Central memory CD8-positive, alpha-beta T cell (primary cell): ENCODE data around the gene DPAGT1.
A peak's percentile ranks its signal among the peaks of the same experiment; 100 is the strongest.

Experiments
- ATAC-seq: fragments of 150-1000 bp; cut with Tn5 transposase; replicated peaks from 2 replicates; pipeline ENCODE4 v1.10.0; 2022; ENCODE audit warnings: mild to moderate bottlenecking, moderate FRiP score, moderate number of reproducible peaks; ENCODE audit not compliant: poor library complexity, severe bottlenecking; ENCODE audit errors: extremely low read depth
- DNase-seq, 2 donors: peaks; one replicate each; pipeline ENCODE4 v3.0.0; 2021; ENCODE audit warnings: low spot score in 2 of 2
- H3K27ac Mint-ChIP-seq: one replicate; pipeline ENCODE4 v1.8.0; 2022; ENCODE audit warnings: low read depth, mild to moderate bottlenecking, moderate library complexity, mixed read lengths
- H3K27me3 Mint-ChIP-seq: one replicate; pipeline ENCODE4 v1.8.0; 2022; ENCODE audit warnings: mixed read lengths
- H3K36me3 Mint-ChIP-seq: one replicate; pipeline ENCODE4 v1.8.0; 2022; ENCODE audit warnings: mild to moderate bottlenecking, moderate library complexity, mixed read lengths; ENCODE audit not compliant: insufficient read depth
- H3K4me1 Mint-ChIP-seq: one replicate; pipeline ENCODE4 v1.8.0; 2022; ENCODE audit warnings: mixed read lengths
- H3K4me3 Mint-ChIP-seq: one replicate; pipeline ENCODE4 v1.8.0; 2022; ENCODE audit warnings: mild to moderate bottlenecking, moderate library complexity, mixed read lengths
- H3K9me3 Mint-ChIP-seq: one replicate; pipeline ENCODE4 v1.8.0; 2022; ENCODE audit warnings: mixed read lengths

The DPAGT1 gene

DNA sequence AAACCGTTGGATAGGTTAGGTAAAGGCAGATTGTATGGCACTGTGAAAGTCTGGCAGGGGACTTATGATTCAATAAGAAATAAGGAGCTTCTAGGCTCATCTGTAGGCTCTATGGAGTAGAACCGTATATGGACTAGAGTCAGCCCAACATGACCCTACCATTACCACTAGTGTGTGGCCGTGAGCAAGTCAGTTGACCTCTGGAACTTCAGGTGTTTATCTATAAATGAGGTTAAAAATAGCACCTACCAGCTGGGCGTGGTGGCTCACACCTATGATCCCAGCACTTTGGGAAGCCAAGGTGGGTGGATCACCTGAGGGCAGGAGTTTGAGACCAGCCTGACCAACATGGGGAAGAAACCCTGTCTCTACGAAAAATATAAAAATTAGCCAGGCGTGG, 24.2 kb upstream of the DPAGT1 start:
- H3K9me3 Mint-ChIP-seq: no peaks in the 10 kb centered on the region
- no peak overlapping the region for H3K4me3 Mint-ChIP-seq
- no peak overlapping the region for H3K27ac Mint-ChIP-seq
- DNase-seq (no peak), ATAC-seq (no peak)
- no peaks in the 10 kb centered on the region for H3K27me3 Mint-ChIP-seq
- peaks cover 33% of the 10 kb centered on the region for H3K4me1 Mint-ChIP-seq
- H3K36me3 Mint-ChIP-seq: peaks cover 48% of the 10 kb centered on the region

DNA sequence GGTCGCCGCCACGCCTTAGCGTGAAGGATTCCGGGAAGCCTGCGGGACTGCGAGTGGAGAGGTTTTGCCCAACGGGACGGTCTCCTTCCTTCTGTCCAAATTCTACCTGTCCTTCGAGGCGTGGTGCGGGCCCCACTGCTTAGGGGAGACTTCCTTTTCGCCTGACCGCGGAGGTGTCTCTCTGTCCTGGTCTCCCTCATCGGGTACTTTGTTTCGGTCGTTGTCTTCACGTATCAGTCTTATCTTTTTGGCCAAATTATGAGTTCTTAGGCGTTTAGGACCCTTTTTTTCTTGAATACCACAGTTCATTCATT, 20.1 kb upstream of the DPAGT1 start:
- peaks cover 32% of the 10 kb centered on the region for H3K4me1 Mint-ChIP-seq
- H3K9me3 Mint-ChIP-seq: no peaks in the 10 kb centered on the region
- ATAC-seq: no peak
- peak overlapping the region; percentile 88 for H3K4me3 Mint-ChIP-seq
- no peaks in the 10 kb centered on the region for H3K27me3 Mint-ChIP-seq
- peak overlapping the region; percentile 90 for H3K27ac Mint-ChIP-seq
- DNase-seq: no peak
- H3K36me3 Mint-ChIP-seq: peaks cover 22% of the 10 kb centered on the region

DNA sequence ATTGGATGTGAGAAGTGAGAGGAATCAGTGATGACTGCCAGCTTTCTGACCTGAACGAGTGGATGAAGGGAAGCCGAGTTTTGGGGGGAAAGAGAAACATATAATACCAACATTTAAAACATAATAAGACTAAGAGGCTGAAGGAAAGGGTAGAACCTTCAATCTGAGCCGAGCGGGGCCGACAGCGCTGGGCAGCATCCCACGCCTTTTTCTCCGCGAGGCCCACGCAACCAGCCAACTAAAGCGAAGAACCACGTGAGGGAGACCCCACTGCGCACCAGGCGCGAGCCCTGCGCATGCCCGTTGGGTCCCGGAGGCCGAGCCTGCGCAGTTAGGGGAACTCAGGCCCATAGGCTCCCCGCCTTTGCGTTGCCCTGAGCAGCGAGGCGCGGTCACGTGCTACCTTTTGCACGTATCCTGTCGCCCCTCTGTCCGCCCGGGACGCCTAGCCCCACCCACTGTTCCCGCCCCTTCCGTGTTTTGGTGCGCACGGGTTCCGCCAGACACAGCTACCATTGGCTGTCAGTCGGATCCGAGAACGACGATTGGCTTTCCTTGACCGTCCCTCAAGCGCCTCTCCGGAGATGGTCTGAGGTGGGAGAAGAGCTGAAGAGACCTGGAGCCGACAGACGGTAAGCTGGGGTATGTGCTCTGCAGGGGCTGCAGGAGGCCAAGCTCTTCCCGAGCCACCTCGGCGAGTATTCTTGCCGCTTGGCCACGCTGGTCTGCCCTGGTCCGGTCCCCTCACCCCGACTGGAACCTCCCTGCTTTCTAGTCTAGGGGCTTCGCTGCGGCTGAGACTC, 19.6 kb upstream of the DPAGT1 start, which contains the start of gene HINFP:
TSS of gene HINFP (plus strand) at position 573 of the 803 bp plus-strand sequence. CDS start 5,365 bp downstream, outside the sequence.
- Mint-ChIP-seq H3K4me3 (peak within 1 kb of the TSS; percentile 88), H3K9me3 (no peaks in the 10 kb centered on the region), H3K27me3 (no peaks in the 10 kb centered on the region), H3K27ac (peak within 1 kb of the TSS; percentile 90), H3K4me1 (peaks cover 29% of the 10 kb centered on the region), H3K36me3 (peaks cover 21% of the 10 kb centered on the region)
- peak; percentile 99 for ATAC-seq
- peak; percentile 97 to 98 for DNase-seq

DNA sequence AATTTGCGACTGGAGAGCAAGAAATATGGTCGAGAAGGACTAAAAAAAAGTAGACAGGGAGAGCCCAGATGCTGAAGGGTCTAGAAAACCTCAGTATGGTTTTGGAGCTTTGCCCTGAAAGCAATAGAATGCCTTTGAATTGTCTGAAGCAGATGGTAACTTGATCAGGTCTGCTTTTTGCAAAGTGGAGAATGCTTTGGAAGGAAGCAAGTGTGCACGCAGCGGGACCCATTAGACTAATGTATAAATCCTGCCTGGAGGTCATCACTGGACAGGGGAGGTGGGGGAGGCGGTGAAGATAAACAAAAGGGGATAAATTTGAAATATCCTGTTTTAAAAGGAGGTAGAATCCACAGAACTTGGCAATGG, 19.0 kb upstream of the DPAGT1 start:
- H3K4me3 Mint-ChIP-seq: peak overlapping the region; percentile 88
- no peaks in the 10 kb centered on the region for H3K9me3 Mint-ChIP-seq
- H3K36me3 Mint-ChIP-seq: peaks cover 22% of the 10 kb centered on the region
- H3K27ac Mint-ChIP-seq: peak overlapping the region; percentile 90
- no peaks in the 10 kb centered on the region for H3K27me3 Mint-ChIP-seq
- no peak for DNase-seq
- H3K4me1 Mint-ChIP-seq: peaks cover 34% of the 10 kb centered on the region
- ATAC-seq: no peak

DNA sequence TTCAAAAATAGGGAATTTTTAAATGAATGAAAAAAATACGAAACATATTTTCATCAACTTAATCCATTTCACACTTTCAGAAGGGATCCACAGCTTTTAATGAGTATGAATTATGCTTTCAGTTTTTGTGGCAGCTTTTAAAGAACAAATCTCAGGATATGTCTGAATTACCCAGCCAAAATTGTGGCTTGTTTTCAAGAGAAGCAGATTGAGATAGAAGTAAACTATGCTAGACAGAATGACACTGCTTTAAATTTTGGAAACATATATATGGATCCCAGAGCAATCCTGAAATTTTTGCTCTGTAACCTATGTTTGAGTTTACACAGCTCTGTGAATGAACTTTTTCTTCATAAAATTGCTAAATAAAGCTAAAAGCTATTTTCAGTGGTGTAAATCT, 17.3 kb upstream of the DPAGT1 start:
- H3K4me3 Mint-ChIP-seq: no peak overlapping the region
- DNase-seq: no peak

DNA sequence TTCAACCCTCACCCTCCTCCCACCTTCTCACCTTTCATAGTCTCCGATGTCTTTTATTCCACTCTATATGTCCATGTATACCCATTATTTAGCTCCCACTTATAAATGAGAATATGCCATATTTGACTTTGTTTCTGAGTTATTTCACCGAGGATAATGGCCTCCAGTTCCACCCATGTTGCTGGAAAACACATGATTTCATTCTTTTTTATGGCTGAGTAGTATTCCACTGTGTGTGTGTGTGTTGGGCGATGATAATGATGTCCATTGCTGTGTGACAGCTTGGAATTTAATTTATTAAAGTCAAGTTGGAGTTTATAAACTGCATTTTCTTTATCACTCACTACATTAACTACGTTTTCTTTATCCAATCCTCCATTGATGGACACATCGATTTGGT, 16.6 kb upstream of the DPAGT1 start:
- Mint-ChIP-seq H3K27me3 (no peaks in the 10 kb centered on the region), H3K4me3 (no peak overlapping the region), H3K36me3 (peaks cover 18% of the 10 kb centered on the region), H3K27ac (no peak overlapping the region), H3K4me1 (peaks cover 40% of the 10 kb centered on the region), H3K9me3 (no peaks in the 10 kb centered on the region)
- ATAC-seq: no peak
- no peak for DNase-seq

More for the DNA sequence above, 17.3 kb upstream of the DPAGT1 start:
- Mint-ChIP-seq H3K27ac (no peak overlapping the region), H3K27me3 (no peaks in the 10 kb centered on the region), H3K36me3 (peaks cover 23% of the 10 kb centered on the region), H3K9me3 (no peaks in the 10 kb centered on the region), H3K4me1 (peaks cover 41% of the 10 kb centered on the region)
- no peak for ATAC-seq

DNA sequence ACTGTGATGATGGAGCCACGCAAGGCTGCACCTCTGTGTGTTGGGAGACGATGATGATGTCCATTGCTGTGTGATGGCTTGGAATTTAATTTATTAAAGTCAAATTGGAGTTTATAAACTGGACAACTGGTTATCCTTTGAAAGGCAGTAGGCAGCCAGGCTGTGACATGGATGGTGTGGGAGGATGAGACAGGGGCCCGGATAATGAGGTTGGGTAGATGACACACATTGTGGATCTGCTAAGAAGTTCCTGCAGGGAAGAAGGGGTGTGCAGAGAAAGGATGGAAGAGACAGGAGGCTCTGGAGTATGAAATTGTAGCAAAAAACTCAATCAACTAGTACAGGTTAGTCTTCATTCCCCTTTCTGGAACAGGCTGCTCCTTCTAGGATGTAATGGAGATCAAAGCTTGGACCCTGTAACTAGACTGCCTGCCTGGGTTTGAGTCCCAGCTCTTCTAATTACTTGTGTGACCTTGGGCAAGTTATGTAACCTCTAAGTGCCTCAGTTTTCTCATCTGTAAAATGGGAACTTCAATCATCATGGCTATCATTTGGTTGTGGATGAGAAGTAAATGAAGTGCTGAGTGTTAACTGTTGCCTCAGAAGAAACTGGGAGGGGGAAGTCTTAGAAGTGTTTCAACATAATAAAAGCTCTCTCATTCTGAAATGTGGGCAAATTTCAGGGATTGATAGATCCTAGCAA, 15.5 kb upstream of the DPAGT1 start:
- Mint-ChIP-seq H3K36me3 (peaks cover 16% of the 10 kb centered on the region), H3K4me1 (peaks cover 29% of the 10 kb centered on the region), H3K4me3 (no peak overlapping the region), H3K27me3 (no peaks in the 10 kb centered on the region), H3K27ac (no peak overlapping the region), H3K9me3 (no peaks in the 10 kb centered on the region)
- DNase-seq (no peak), ATAC-seq (no peak)

DNA sequence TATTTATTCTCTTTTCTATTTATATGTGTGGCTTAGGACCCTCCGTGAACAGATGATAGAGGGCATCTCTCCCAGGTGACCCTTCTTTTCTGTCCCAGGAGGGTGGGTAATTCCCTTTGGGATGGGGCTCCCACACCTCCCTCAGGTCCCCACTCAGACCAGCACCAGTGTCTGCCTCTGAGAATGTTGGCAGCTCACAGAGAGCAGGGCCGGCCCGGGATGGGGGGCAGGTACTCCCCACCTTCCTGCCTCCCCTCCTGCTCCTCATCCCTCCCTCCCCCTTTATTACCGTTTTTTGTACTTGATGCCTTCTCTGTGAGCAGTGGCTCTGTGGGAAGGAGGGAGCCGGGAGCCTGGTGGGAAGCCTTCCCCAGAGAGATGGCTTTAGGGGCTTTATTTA, 14.9 kb upstream of the DPAGT1 start:
- H3K36me3 Mint-ChIP-seq: peaks cover 16% of the 10 kb centered on the region
- no peak overlapping the region for H3K4me3 Mint-ChIP-seq
- H3K9me3 Mint-ChIP-seq: no peaks in the 10 kb centered on the region
- no peaks in the 10 kb centered on the region for H3K27me3 Mint-ChIP-seq
- peaks cover 24% of the 10 kb centered on the region for H3K4me1 Mint-ChIP-seq
- no peak overlapping the region for H3K27ac Mint-ChIP-seq
- DNase-seq (no peak), ATAC-seq (no peak)

DNA sequence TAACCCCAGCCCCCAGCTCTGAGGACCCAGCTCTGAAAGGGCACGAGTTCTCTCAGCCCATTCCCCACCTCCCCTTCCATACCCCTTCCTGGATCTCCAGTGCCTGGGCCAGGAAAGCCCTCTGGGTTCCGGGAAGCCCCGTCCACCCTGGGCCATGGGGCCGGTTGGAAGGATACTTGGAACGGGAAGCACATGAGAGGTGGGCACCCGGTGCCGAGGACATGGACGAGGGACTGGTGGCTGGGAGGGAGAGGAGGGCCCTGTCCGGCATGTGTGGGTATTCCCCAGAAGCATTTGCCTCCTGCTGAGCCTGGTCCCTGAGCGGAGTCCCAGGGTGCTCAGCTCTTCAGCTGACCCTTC, 14.6 kb upstream of the DPAGT1 start:
- H3K27ac Mint-ChIP-seq: peak overlapping the region; percentile 68
- DNase-seq (no peak), ATAC-seq (no peak)
- peak overlapping the region; percentile 44 for H3K4me3 Mint-ChIP-seq
- H3K4me1 Mint-ChIP-seq: peaks cover 24% of the 10 kb centered on the region
- H3K36me3 Mint-ChIP-seq: peaks cover 17% of the 10 kb centered on the region
- H3K27me3 Mint-ChIP-seq: no peaks in the 10 kb centered on the region
- H3K9me3 Mint-ChIP-seq: no peaks in the 10 kb centered on the region

DNA sequence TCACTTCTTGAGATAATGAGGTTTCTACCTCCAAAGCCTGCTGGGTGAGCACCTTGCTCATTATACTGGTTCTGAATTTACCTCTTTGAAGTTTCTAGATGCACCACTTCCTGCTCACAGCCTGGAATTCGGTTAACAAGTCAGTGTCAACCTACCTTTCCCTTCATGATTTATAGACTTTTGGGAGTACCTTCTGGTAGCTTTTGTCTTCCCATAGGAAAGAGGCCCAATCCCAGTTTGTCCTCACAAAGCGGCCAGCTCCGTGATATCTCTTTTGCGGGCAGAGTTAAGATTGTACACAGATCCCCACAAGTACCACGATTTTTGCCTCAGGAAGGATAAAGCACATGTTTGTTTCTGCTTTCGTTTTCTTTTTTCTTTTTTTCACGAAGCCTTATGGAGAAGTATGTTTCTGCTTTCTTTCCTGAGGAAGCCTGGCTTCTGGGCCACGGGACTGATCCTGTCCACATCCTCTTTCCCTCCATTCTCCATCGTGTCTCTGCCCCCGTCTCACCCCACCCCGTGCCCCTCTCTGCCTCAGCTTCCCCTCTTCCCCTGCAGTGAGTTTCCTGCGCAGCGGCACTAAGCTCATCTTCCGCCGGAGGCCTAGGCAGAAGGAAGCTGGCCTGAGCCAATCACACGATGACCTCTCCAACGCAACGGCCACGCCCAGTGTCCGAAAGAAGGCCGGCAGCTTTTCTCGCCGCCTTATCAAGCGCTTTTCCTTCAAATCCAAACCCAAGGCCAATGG, 14.0 kb upstream of the DPAGT1 start:
- peaks cover 19% of the 10 kb centered on the region for H3K4me1 Mint-ChIP-seq
- ATAC-seq (peak; percentile 67), DNase-seq (no peak)
- H3K4me3 Mint-ChIP-seq: peak overlapping the region; percentile 44
- peaks cover 19% of the 10 kb centered on the region for H3K36me3 Mint-ChIP-seq
- no peaks in the 10 kb centered on the region for H3K27me3 Mint-ChIP-seq
- no peaks in the 10 kb centered on the region for H3K9me3 Mint-ChIP-seq
- peak overlapping the region; percentile 68 for H3K27ac Mint-ChIP-seq

DNA sequence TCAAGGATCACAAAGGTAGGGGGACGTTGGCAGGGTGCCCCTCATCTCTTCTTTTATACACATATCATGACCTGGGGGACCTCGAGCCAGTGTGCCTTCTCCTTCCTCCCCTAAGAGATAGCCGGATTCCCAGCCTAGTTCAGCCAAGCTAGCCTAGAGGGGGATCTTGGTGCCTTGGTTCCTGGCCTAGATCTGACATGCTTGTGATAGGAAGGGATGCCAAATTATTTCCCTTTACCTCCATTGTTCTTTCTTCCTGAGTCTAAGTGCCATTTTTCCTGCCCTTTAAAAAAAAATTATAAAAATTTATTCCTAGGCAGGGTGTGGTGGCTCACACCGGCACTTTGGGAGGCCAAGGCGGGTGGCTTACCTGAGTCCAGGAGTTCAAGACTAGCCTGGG, 12.7 kb upstream of the DPAGT1 start:
- Mint-ChIP-seq H3K4me3 (no peak overlapping the region), H3K36me3 (peaks cover 24% of the 10 kb centered on the region), H3K9me3 (no peaks in the 10 kb centered on the region), H3K4me1 (peaks cover 26% of the 10 kb centered on the region), H3K27me3 (no peaks in the 10 kb centered on the region), H3K27ac (no peak overlapping the region)
- DNase-seq: no peak
- ATAC-seq: no peak

DNA sequence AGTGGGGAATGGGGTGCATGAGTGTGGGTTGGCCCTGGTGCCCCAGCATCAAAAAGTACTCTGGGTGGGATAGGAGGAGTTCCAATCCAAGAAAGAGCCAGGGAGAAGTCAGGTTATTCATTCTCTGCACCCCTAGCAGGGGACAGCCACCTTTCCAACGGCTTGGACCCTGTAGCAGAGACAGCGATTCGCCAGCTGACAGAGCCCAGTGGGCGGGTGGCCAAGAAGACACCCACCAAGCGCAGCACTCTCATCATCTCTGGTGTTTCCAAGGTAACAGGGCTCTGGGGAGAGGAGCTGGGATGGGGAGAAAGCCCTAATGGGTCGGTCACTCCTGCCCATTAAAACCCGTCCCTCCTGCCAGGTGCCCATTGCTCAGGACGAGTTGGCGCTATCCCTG, 12.1 kb upstream of the DPAGT1 start:
- H3K27ac Mint-ChIP-seq: no peak overlapping the region
- peaks cover 32% of the 10 kb centered on the region for H3K4me1 Mint-ChIP-seq
- ATAC-seq: no peak
- H3K27me3 Mint-ChIP-seq: no peaks in the 10 kb centered on the region
- H3K4me3 Mint-ChIP-seq: no peak overlapping the region
- DNase-seq: no peak
- H3K36me3 Mint-ChIP-seq: peaks cover 26% of the 10 kb centered on the region
- no peaks in the 10 kb centered on the region for H3K9me3 Mint-ChIP-seq
